OCI-LY3 (cell line): ENCODE measurements around the gene SLITRK4.
A peak's percentile ranks its signal among the peaks of the same experiment; 100 is the strongest.

Experiments
- H2AFZ ChIP-seq: fragments of 200-600, 300-600 bp; shearing (Covaris generic); 2 replicates; pipeline ENCODE4 v1.6.0; 2014; ENCODE audit warnings: antibody characterized with exemption, low read depth, low read length
- H3K27ac ChIP-seq: fragments of 200-600, 300-600 bp; sonication (generic); 2 replicates; pipeline ENCODE4 v1.5.1; 2014; ENCODE audit warnings: mild to moderate bottlenecking, low read length, moderate library complexity, mixed read lengths
- H3K27me3 ChIP-seq: fragments of 200-600, 300-600 bp; sonication (generic); 2 replicates; pipeline ENCODE4 v1.6.1; 2014; ENCODE audit warnings: low read depth, low read length, mixed read lengths
- H3K36me3 ChIP-seq: fragments of 200-600, 300-600 bp; sonication (generic); replicated peaks from 2 replicates; pipeline ENCODE3; 2014; ENCODE audit warnings: low read depth, low read length, mixed read lengths
- H3K4me1 ChIP-seq: fragments of 300-600, 200-600 bp; sonication (generic); 2 replicates; pipeline ENCODE4 v1.6.1; 2014; ENCODE audit warnings: low read length, mixed read lengths
- H3K4me2 ChIP-seq: fragments of 200-600, 300-600 bp; sonication (generic); 2 replicates; pipeline ENCODE4 v1.6.1; 2014; ENCODE audit warnings: low read length, mixed read lengths
- H3K4me3 ChIP-seq: fragments of 300-600, 200-600 bp; sonication (generic); 2 replicates; pipeline ENCODE4 v1.5.1; 2014; ENCODE audit warnings: antibody characterized with exemption, mild to moderate bottlenecking, low read length, moderate library complexity
- H3K79me2 ChIP-seq: fragments of 300-600, 200-600 bp; shearing (Covaris generic); 2 replicates; pipeline ENCODE4 v1.6.1; 2014; ENCODE audit warnings: mild to moderate bottlenecking, low read length, mixed read lengths
- H3K9ac ChIP-seq: fragments of 300-600, 200-600 bp; shearing (Covaris generic); 2 replicates; pipeline ENCODE4 v1.6.0; 2014; ENCODE audit warnings: mild to moderate bottlenecking, low read length, moderate library complexity
- H3K9me3 ChIP-seq: fragments of 200-600, 300-600 bp; shearing (Covaris generic); 2 replicates; pipeline ENCODE4 v1.6.1; 2014; ENCODE audit warnings: low read length, mixed read lengths; ENCODE audit not compliant: insufficient read depth
- H4K20me1 ChIP-seq: fragments of 200-600, 300-600 bp; sonication (generic); 2 replicates; pipeline ENCODE4 v1.6.1; 2016; ENCODE audit warnings: low read length, mixed read lengths; ENCODE audit not compliant: insufficient read depth
- EZH2phosphoT487 ChIP-seq: fragments of 200-600 bp; shearing (Covaris generic); IDR thresholded peaks from 2 replicates; pipeline ENCODE4 v1.6.1; 2018; ENCODE audit warnings: antibody characterized with exemption, mixed run types, low read depth
- TF ChIP-seq, protein P1 (sequence below): fragments of 200-600, 300-600 bp; sonication (generic); IDR thresholded peaks from 2 replicates; pipeline ENCODE4 v1.5.1; 2014; ENCODE audit warnings: antibody characterized with exemption, low read length, low read depth

The SLITRK4 gene

GRCh38 chrX:143664302-143664701 is 28.4 kb upstream of the SLITRK4 start:
- Histone ChIP-seq H4K20me1 (no peaks in the 10 kb centered on the region), H3K9ac (no peak overlapping the region), H3K36me3 (no peaks in the 10 kb centered on the region), H3K27me3 (no peaks in the 10 kb centered on the region), H3K4me2 (peak overlapping the region; percentile 42), H3K4me3 (no peak overlapping the region), H3K27ac (no peak overlapping the region), H3K9me3 (no peaks in the 10 kb centered on the region), H2AFZ (peak overlapping the region; percentile 77), H3K79me2 (no peaks in the 10 kb centered on the region), H3K4me1 (peaks cover 3% of the 10 kb centered on the region; the same call in 1 of the 2 replicates)
- TF ChIP-seq, protein P1, sequence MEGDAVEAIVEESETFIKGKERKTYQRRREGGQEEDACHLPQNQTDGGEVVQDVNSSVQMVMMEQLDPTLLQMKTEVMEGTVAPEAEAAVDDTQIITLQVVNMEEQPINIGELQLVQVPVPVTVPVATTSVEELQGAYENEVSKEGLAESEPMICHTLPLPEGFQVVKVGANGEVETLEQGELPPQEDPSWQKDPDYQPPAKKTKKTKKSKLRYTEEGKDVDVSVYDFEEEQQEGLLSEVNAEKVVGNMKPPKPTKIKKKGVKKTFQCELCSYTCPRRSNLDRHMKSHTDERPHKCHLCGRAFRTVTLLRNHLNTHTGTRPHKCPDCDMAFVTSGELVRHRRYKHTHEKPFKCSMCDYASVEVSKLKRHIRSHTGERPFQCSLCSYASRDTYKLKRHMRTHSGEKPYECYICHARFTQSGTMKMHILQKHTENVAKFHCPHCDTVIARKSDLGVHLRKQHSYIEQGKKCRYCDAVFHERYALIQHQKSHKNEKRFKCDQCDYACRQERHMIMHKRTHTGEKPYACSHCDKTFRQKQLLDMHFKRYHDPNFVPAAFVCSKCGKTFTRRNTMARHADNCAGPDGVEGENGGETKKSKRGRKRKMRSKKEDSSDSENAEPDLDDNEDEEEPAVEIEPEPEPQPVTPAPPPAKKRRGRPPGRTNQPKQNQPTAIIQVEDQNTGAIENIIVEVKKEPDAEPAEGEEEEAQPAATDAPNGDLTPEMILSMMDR, result peak; percentile 64
- no peak for TF ChIP-seq EZH2phosphoT487

DNA sequence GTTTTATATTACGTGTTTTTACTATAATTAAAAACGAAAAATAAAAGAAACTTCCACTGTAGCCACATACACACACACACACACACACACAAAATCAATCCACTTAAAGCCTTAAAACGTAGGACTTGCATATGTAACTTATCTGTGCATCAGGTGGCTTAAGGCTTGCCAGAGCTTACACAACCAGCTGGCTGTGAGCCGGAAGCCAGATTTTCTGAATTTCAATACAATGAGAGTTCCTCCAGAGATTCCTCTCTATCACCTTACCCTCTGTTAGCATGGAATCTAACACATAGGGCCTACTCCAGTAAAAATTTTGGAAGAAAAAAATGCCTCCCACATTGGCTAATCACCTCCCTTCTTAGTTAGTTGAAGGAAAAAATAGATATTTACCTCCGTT is 27.9 kb upstream of the SLITRK4 start:
- H3K4me3 ChIP-seq, result no peak overlapping the region
- no peak overlapping the region for H3K27ac ChIP-seq
- H3K79me2 ChIP-seq, result no peaks in the 10 kb centered on the region
- H3K27me3 ChIP-seq, result no peaks in the 10 kb centered on the region
- no peaks in the 10 kb centered on the region for H4K20me1 ChIP-seq
- TF ChIP-seq EZH2phosphoT487, result no peak
- TF ChIP-seq, protein P1, result no peak
- H3K9ac ChIP-seq, result no peak overlapping the region
- peaks cover 3% of the 10 kb centered on the region; the same call in 1 of the 2 replicates for H3K4me1 ChIP-seq
- no peaks in the 10 kb centered on the region for H3K36me3 ChIP-seq
- no peak overlapping the region for H3K4me2 ChIP-seq
- H3K9me3 ChIP-seq, result no peaks in the 10 kb centered on the region
- H2AFZ ChIP-seq, result peak overlapping the region; percentile 77

DNA sequence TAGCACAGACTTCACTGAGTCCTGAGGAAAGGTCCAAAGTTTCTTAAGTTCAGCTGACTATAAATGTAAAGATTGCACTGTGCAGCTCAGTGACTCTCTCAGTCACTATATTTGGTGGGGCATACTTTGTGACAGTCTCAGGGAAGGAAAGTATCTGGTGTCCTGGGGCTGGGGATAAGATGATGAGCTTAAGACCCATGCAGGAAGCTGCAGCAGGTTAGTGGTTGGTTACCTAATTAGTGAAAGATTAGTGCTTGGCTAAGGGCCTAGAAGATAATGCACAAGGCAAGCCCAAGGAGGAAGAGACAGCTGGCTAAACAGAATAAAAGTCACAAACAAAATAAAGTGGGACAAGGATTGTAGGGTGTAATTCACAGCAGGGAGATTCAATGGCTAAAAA is 25.4 kb upstream of the SLITRK4 start:
- no peak overlapping the region; the same call in 1 of the 2 replicates for H2AFZ ChIP-seq
- no peaks in the 10 kb centered on the region for H3K79me2 ChIP-seq
- peaks cover 3% of the 10 kb centered on the region; the same call in 1 of the 2 replicates for H3K4me1 ChIP-seq
- no peak overlapping the region for H3K4me2 ChIP-seq
- no peak overlapping the region for H3K4me3 ChIP-seq
- H3K9me3 ChIP-seq, result no peaks in the 10 kb centered on the region
- no peak overlapping the region for H3K9ac ChIP-seq
- H3K27me3 ChIP-seq, result no peaks in the 10 kb centered on the region
- H4K20me1 ChIP-seq, result no peaks in the 10 kb centered on the region
- no peaks in the 10 kb centered on the region for H3K36me3 ChIP-seq
- H3K27ac ChIP-seq, result no peak overlapping the region
- TF ChIP-seq, protein P1, result no peak
- TF ChIP-seq EZH2phosphoT487, result no peak

GRCh38 chrX:143648705-143649104 is 12.8 kb upstream of the SLITRK4 start:
- Histone ChIP-seq H3K79me2 (no peaks in the 10 kb centered on the region), H3K36me3 (no peaks in the 10 kb centered on the region), H3K4me2 (peak overlapping the region; percentile 72), H3K9ac (peak overlapping the region; percentile 54), H3K4me1 (0 out of 2 replicates have a peak, but pooled peaks cover 3% of the 10 kb centered on the region), H2AFZ (peak overlapping the region; percentile 97), H3K27ac (no peak overlapping the region), H3K4me3 (peak overlapping the region; percentile 75), H4K20me1 (no peaks in the 10 kb centered on the region), H3K9me3 (no peaks in the 10 kb centered on the region), H3K27me3 (no peaks in the 10 kb centered on the region)
- TF ChIP-seq, protein P1, result peak; percentile 48
- no peak for TF ChIP-seq EZH2phosphoT487
